ENCODE data around the gene SNX30.

DNA sequence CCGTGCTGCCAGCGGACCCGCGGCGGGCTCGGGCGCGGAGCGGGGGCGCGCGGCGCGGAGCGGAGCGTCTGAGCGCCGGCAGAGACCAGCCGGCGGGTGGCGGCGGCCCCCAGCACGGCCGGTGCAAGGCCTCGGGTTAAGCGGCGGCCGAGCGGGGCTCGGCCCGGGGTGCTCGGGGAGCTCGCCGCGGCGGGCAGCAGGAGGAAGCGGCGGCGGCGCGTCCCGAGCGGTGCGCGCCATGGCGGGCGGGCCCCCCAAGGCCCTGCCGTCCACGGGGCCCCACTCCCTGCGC, 150 bp downstream of the SNX30 start:
- TF ChIP-seq, protein P1, sequence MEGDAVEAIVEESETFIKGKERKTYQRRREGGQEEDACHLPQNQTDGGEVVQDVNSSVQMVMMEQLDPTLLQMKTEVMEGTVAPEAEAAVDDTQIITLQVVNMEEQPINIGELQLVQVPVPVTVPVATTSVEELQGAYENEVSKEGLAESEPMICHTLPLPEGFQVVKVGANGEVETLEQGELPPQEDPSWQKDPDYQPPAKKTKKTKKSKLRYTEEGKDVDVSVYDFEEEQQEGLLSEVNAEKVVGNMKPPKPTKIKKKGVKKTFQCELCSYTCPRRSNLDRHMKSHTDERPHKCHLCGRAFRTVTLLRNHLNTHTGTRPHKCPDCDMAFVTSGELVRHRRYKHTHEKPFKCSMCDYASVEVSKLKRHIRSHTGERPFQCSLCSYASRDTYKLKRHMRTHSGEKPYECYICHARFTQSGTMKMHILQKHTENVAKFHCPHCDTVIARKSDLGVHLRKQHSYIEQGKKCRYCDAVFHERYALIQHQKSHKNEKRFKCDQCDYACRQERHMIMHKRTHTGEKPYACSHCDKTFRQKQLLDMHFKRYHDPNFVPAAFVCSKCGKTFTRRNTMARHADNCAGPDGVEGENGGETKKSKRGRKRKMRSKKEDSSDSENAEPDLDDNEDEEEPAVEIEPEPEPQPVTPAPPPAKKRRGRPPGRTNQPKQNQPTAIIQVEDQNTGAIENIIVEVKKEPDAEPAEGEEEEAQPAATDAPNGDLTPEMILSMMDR (IDR thresholded peaks at IDR 0.05) = no peak
- TF ChIP-seq POLR2A (IDR thresholded peaks at IDR 0.05) = no peak
